ENCODE measurements around the gene FKBP3.
A peak's percentile ranks its signal among the peaks of the same experiment; 100 is the strongest.

The FKBP3 gene

DNA sequence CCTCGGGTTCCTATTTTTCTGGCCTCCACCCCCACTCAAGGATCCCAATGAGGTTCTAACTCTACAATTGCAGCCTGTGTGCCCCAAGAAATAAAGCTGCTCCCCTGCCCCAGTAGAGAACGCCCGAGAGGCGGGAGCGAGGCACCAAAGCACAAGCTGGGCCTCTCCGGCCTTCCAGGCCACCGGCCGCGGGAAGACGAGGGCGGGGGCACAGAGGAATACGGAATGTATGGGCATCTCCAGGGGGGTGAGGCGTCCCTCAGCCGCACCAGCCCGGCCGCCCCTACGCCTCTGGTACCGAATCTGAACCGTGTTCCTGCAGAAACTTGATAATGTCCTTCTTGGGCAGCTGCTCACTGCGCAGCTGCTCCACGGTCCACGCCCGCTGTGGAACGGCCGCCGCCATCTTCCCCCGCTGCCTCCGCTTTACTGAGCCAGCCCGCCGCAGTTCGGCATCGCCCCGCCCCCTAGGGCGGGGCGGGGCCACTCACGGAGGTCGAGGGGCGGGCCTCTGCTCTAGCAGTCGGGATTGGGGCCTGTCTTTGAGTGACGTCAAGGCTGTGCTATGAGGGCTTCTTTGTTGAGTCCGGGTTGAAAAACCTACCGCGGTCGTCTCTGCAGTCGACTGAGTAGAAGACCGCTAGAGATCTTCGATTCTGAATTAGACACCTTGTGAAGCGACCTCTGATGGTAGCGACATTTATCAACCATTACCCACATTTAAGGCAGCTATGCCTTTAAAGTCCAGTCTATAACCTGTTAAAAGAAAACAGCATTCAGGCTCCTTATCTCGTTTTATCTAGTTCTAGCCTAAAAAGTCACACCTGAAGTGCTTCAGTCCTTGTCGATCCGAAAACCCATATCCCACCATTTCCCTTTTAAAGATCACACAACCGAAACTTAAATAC is at the start of gene FKBP3:
Gene FKBP3, minus strand, starts transcription at position 431 of the 908 bp plus-strand sequence. Its CDS starts 25 bp downstream, at position 406.
- H3K4me3 ChIP-seq (ENCODE audit: low read length): peak within 1 kb of the TSS; percentile 89
- DNase-seq (ENCODE audit: low read depth): peak; percentile 98
- TF ChIP-seq, protein P1, sequence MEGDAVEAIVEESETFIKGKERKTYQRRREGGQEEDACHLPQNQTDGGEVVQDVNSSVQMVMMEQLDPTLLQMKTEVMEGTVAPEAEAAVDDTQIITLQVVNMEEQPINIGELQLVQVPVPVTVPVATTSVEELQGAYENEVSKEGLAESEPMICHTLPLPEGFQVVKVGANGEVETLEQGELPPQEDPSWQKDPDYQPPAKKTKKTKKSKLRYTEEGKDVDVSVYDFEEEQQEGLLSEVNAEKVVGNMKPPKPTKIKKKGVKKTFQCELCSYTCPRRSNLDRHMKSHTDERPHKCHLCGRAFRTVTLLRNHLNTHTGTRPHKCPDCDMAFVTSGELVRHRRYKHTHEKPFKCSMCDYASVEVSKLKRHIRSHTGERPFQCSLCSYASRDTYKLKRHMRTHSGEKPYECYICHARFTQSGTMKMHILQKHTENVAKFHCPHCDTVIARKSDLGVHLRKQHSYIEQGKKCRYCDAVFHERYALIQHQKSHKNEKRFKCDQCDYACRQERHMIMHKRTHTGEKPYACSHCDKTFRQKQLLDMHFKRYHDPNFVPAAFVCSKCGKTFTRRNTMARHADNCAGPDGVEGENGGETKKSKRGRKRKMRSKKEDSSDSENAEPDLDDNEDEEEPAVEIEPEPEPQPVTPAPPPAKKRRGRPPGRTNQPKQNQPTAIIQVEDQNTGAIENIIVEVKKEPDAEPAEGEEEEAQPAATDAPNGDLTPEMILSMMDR (conservative IDR thresholded peaks at IDR 0.05; ENCODE audit: low read depth, low read length): peak; percentile 13

DNA sequence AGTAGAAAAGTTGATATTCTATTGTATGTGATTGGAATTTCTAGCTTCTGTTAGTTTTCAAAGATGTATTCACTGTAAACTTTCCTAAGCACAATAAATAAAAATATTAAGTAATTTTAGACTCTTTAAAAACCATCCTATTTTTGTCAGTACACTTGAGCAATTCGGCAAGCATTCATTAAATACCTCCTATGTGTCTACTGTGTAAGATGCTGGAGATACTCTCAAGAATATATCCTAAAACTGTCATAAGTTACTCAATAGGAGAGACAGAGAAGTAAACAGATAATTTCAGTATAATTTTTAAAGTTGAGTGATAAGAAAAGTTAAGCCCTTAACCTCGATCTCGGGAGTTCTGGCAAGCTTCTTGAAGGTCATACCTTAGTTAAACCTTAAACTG is 47.5 kb upstream of the FKBP3 start:
- TF ChIP-seq, protein P1 (conservative IDR thresholded peaks at IDR 0.05; ENCODE audit: low read depth, low read length): no peak
- no peak for DNase-seq (ENCODE audit: low read depth)
- H3K4me3 ChIP-seq (ENCODE audit: low read length): no peak overlapping the region

GRCh38 chr14:45181329-45181728 is 47.0 kb upstream of the FKBP3 start:
- TF ChIP-seq, protein P1 (conservative IDR thresholded peaks at IDR 0.05; ENCODE audit: low read depth, low read length): no peak
- H3K4me3 ChIP-seq (ENCODE audit: low read length): no peak overlapping the region
- DNase-seq (ENCODE audit: low read depth): no peak

DNA sequence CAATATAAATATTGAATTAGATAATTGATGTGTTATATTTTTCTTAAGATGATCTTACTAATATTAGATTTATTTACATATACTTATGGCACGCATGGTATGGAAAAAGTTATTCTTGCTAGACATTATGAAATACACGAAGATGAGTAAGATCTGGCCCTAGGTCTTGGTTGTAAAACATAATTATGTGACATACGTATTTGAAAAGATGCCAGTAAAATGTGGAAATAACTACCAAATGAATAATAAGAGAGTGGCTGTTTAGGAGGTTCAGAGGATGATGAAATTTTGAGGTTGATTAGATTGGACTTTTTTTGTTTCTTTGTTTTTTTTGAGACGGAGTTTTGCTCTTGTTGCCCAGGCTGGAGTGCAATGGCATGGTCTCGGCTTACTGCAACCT is 42.8 kb upstream of the FKBP3 start:
- DNase-seq (ENCODE audit: low read depth): no peak

GRCh38 chr14:45169906-45170305 is 35.6 kb upstream of the FKBP3 start:
- no peak overlapping the region for H3K4me3 ChIP-seq (ENCODE audit: low read length)
- TF ChIP-seq, protein P1 (conservative IDR thresholded peaks at IDR 0.05; ENCODE audit: low read depth, low read length): no peak
- no peak for DNase-seq (ENCODE audit: low read depth)

More for the DNA sequence above, 42.8 kb upstream of the FKBP3 start:
- no peak overlapping the region for H3K4me3 ChIP-seq (ENCODE audit: low read length)
- TF ChIP-seq, protein P1 (conservative IDR thresholded peaks at IDR 0.05; ENCODE audit: low read depth, low read length): no peak

DNA sequence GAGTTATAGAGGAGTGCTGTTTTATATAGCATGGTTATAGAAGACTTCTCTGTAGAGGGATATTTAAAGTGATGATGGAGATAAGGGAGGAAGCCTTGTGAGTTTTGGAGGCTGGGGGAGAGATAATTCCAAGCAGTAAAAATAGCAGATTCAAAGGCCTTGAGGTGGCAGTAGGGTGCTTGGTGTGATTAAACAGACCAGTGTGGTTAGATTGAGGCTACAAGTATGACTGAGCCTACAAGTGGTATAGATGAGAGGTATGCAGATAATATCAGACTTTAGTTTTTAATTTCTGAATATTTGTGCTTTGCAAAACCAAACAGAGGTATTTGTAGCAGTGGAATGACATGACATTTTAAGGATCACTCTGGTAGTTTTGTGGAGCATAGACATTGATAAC is 21.8 kb upstream of the FKBP3 start:
- TF ChIP-seq, protein P1 (conservative IDR thresholded peaks at IDR 0.05; ENCODE audit: low read depth, low read length): no peak
- DNase-seq (ENCODE audit: low read depth): no peak
- no peak overlapping the region for H3K4me3 ChIP-seq (ENCODE audit: low read length)

DNA sequence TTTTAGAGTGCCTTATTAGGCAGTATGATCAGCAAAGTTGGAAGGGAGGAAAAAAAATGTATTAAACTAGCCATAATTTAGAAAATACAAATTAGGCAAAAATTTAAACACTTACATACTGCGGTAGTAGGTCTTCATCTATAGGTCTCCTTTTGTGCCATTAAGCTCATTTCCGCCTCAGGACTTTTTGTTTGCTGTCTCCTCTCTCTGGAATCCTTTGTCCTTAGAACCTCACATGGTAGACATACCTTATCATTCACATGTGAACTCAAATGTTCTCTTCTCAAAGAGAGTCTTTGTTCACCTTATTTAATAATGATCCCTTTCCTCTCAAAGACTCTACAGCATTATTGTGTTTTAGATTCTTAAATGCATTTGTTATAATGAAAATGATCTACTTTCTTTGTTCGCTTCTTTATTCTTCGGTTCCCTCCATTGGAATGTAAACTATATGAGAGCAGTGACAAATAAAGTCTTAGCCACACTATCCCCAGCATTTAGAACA is 16.2 kb upstream of the FKBP3 start:
- H3K4me3 ChIP-seq (ENCODE audit: low read length): no peak overlapping the region
- TF ChIP-seq, protein P1 (conservative IDR thresholded peaks at IDR 0.05; ENCODE audit: low read depth, low read length): no peak
- no peak for DNase-seq (ENCODE audit: low read depth)
